Naive thymus-derived CD4-positive, alpha-beta T cell (primary cell): ENCODE data around the gene APOA5. TPM values are rescaled to one million over a fixed set of nuclear protein-coding genes. Genes with fewer than 3 reads are reported as not detected.

Source experiments
- ATAC-seq: fragments of 150-1000 bp; cut with Tn5 transposase; 2 replicates; pipeline ENCODE4 v1.10.0; 2021; ENCODE audit warnings: mild to moderate bottlenecking, moderate library complexity
- CTCF ChIA-PET: fragments of 350-600 bp; sonication (Branson Sonifier 250); formaldehyde crosslinking; loops from one replicate; lab custom pipeline; 2021; ENCODE audit warnings: antibody characterized with exemption; lab: Charles Lee
- POLR2A ChIA-PET: fragments of 350-600 bp; sonication (Branson Sonifier 250); formaldehyde crosslinking; loops from one replicate; lab custom pipeline; 2021; ENCODE audit warnings: antibody characterized with exemption, inconsistent platforms; lab: Charles Lee
- DNase-seq, 9 donors: peaks; one replicate each; pipeline versions ENCODE4 v3.0.0 to v3.0.0-alpha.2; 2020 to 2022; ENCODE audit warnings: mixed read lengths in 1 of 9
- H3K27ac ChIP-seq: one replicate; pipeline ENCODE4 v1.7.0; 2013; ENCODE audit warnings: mild to moderate bottlenecking, low read depth, low read length, moderate library complexity
- H3K27me3 ChIP-seq, 2 donors: one replicate each; pipeline ENCODE4 v1.7.0; 2013; ENCODE audit warnings: low read length in 2 of 2, mild to moderate bottlenecking in 2 of 2, moderate library complexity in 2 of 2; ENCODE audit not compliant: control insufficient read depth in 2 of 2, insufficient read depth in 2 of 2
- H3K36me3 ChIP-seq, 3 experiments: 1 replicate in 2 of 3; 2 replicates in 1 of 3; pipeline ENCODE4 v1.7.0; 2013; ENCODE audit warnings: low read length in 3 of 3, mild to moderate bottlenecking in 3 of 3, moderate library complexity in 1 of 3; ENCODE audit not compliant: insufficient read depth in 3 of 3, control insufficient read depth in 2 of 3
- H3K4me1 ChIP-seq, 2 donors: one replicate each; pipeline ENCODE4 v1.7.0; 2013; ENCODE audit warnings: low read length in 2 of 2, mild to moderate bottlenecking in 2 of 2, moderate library complexity in 1 of 2; ENCODE audit not compliant: control insufficient read depth in 2 of 2, insufficient read depth in 2 of 2
- H3K4me3 ChIP-seq: 2 replicates; pipeline ENCODE4 v1.7.0; 2013; ENCODE audit warnings: mild to moderate bottlenecking, low read length
- H3K9me3 ChIP-seq, 3 experiments: 1 replicate in 2 of 3; 2 replicates in 1 of 3; pipeline ENCODE4 v1.7.0; 2013; ENCODE audit warnings: low read length in 3 of 3; ENCODE audit not compliant: control insufficient read depth in 2 of 3
- H3K27ac Mint-ChIP-seq, 9 donors: one replicate each; pipeline ENCODE4 v1.8.0; 2020 to 2022; ENCODE audit warnings: mixed read lengths in 9 of 9, mild to moderate bottlenecking in 8 of 9, moderate library complexity in 5 of 9, inconsistent platforms in 2 of 9
- H3K27me3 Mint-ChIP-seq, 5 donors: one replicate each; pipeline ENCODE4 v1.8.0; 2021 to 2022; ENCODE audit warnings: mixed read lengths in 5 of 5, mild to moderate bottlenecking in 1 of 5
- H3K36me3 Mint-ChIP-seq, 5 donors: one replicate each; pipeline ENCODE4 v1.8.0; 2020 to 2022; ENCODE audit warnings: mixed read lengths in 5 of 5, mild to moderate bottlenecking in 3 of 5, inconsistent platforms in 1 of 5
- H3K4me1 Mint-ChIP-seq, 7 donors: one replicate each; pipeline ENCODE4 v1.8.0; 2020 to 2022; ENCODE audit warnings: mixed read lengths in 7 of 7, mild to moderate bottlenecking in 3 of 7, inconsistent platforms in 1 of 7
- H3K4me3 Mint-ChIP-seq, 10 donors: one replicate each; pipeline ENCODE4 v1.8.0; 2020 to 2022; ENCODE audit warnings: mild to moderate bottlenecking in 10 of 10, mixed read lengths in 10 of 10, moderate library complexity in 6 of 10, inconsistent platforms in 2 of 10
- H3K9me3 Mint-ChIP-seq, 11 donors: one replicate each; pipeline ENCODE4 v1.8.0; 2020 to 2022; ENCODE audit warnings: mixed read lengths in 11 of 11, mild to moderate bottlenecking in 4 of 11, inconsistent platforms in 1 of 11, moderate library complexity in 1 of 11
- intact Hi-C, 2 donors: fragments of 100-400 bp; cut with micrococcal nuclease; formaldehyde crosslinking; loops; one replicate each; pipeline ENCODE4 v1.15.1; 2023
- polyA plus RNA-seq, 2 donors: library from polyadenylated mRNA; unstranded; fragments of 300-500 nt; fragmentation: Illumina TruSeq; gene quantifications; one replicate each; pipeline ENCODE4 v1.2.3, GENCODE V29; 2021
- total RNA-seq, 6 experiments: library from RNA in 5 of 6; stranded (reverse) in 5 of 6; gene quantifications; 1 replicate in 5 of 6; 2 replicates in 1 of 6; pipeline ENCODE4 v1.2.3 and lab custom pipeline; 2021 to 2026

APOA5 gene
- total and polyA plus RNA-seq, 7 experiments from 2014 or later = not detected

DNA sequence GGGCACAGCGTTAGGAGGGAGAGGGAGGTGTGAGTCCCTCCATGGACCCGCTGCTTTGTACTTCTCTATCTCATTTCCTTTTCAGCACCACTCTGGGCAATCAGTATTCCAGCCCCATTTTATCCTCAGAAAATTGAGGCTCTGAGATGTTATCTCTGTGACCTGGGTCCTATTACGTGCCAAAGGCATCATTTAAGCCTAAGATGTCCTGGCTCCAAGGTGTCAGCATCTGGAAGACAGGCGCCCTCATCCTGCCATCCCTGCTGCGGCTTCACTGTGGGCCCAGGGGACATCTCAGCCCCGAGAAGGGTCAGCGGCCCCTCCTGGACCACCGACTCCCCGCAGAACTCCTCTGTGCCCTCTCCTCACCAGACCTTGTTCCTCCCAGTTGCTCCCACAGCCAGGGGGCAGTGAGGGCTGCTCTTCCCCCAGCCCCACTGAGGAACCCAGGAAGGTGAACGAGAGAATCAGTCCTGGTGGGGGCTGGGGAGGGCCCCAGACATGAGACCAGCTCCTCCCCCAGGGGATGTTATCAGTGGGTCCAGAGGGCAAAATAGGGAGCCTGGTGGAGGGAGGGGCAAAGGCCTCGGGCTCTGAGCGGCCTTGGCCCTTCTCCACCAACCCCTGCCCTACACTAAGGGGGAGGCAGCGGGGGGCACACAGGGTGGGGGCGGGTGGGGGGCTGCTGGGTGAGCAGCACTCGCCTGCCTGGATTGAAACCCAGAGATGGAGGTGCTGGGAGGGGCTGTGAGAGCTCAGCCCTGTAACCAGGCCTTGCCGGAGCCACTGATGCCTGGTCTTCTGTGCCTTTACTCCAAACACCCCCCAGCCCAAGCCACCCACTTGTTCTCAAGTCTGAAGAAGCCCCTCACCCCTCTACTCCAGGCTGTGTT is 37.2 kb upstream of the APOA5 start:
- POLR2A ChIA-PET = no interaction called here

DNA sequence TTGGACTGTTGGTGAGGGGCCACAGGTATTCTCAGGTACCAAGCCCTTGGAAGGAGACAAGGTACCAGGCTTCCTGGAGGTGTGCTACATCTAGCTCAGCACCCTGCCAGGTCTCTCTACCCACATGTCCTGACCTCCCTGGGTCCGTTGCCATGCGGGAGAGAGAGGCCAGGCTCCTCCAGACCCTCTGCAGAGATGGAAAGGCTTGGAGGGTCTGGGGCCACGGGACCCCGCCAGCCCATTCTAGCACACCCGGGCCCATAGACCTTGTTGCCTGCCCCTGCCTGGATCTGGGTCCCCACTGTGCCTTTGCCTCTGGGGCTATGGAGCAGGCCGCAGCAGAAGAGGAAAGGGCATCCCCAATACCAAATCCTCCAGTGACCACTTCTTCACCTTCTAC is 35.8 kb upstream of the APOA5 start:
- ChIA-PET CTCF (no interaction called here), POLR2A (no interaction called here)
- Mint-ChIP-seq H3K27me3 (no peaks in the 10 kb centered on the region), H3K27ac (no peak overlapping the region), H3K4me3 (no peak overlapping the region), H3K36me3 (no peaks in the 10 kb centered on the region), H3K9me3 (no peaks in the 10 kb centered on the region), H3K4me1 (no peaks in the 10 kb centered on the region)
- Histone ChIP-seq H3K9me3 (no peaks in the 10 kb centered on the region), H3K27me3 (no peaks in the 10 kb centered on the region), H3K27ac (no peak overlapping the region), H3K4me3 (no peak overlapping the region), H3K4me1 (no peaks in the 10 kb centered on the region), H3K36me3 (no peaks in the 10 kb centered on the region)
- DNase-seq (no peak), ATAC-seq (no peak)
- intact Hi-C loops = no loop called here

More for the DNA sequence above, 37.2 kb upstream of the APOA5 start:
- Histone ChIP-seq H3K4me1 (no peaks in the 10 kb centered on the region), H3K36me3 (no peaks in the 10 kb centered on the region), H3K9me3 (no peaks in the 10 kb centered on the region), H3K27ac (no peak overlapping the region), H3K4me3 (no peak overlapping the region), H3K27me3 (no peaks in the 10 kb centered on the region)
- intact Hi-C loops = no loop called here
- Mint-ChIP-seq H3K4me3 (no peak overlapping the region), H3K27ac (no peak overlapping the region), H3K36me3 (no peaks in the 10 kb centered on the region), H3K9me3 (no peaks in the 10 kb centered on the region), H3K4me1 (no peaks in the 10 kb centered on the region), H3K27me3 (no peaks in the 10 kb centered on the region)
- CTCF ChIA-PET = no interaction called here
- ATAC-seq = no peak
- no peak for DNase-seq

DNA sequence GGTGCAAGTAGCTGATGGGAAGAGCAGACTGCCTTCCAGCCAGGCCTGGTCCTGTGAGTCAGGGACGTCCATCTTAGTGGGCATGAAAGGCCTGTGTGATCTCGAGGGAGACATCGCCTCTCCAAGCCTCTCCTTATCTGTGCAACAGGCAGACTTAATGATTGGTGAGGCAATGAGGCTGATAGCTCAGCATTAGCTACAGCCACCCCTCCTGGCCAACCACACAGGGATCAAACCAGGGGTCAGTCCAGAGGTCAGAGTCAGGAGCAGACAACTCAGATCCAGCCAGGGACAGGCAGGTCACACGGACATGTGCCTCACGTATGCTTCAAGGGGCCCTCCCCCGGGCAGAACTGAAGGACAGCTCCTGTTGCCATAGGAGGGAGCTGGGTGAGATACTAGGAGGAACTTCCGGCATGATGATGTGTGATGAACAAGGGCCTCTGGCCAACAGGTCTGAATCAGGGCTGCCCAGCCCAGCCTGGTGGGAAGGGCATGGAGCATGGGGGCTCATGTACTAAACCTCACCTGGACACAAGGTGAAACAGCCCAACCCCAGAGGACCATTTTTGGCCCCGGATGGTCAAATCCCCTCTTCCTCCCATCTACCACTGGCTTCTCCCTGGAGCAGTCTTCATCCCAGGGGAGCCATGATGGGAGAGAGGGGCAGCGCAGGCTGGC is 35.2 kb upstream of the APOA5 start:
- no peaks in the 10 kb centered on the region for H3K36me3 Mint-ChIP-seq
- Histone ChIP-seq H3K4me1 (no peaks in the 10 kb centered on the region), H3K27ac (no peak overlapping the region), H3K9me3 (no peaks in the 10 kb centered on the region), H3K4me3 (no peak overlapping the region), H3K36me3 (no peaks in the 10 kb centered on the region), H3K27me3 (no peaks in the 10 kb centered on the region)
- H3K4me3 Mint-ChIP-seq = no peak overlapping the region
- no peak overlapping the region for H3K27ac Mint-ChIP-seq
- H3K27me3 Mint-ChIP-seq = no peaks in the 10 kb centered on the region
- ATAC-seq (no peak), DNase-seq (no peak)
- intact Hi-C loops = no loop called here
- H3K4me1 Mint-ChIP-seq = no peaks in the 10 kb centered on the region
- CTCF ChIA-PET = no interaction called here
- H3K9me3 Mint-ChIP-seq = no peaks in the 10 kb centered on the region
- POLR2A ChIA-PET = no interaction called here

DNA sequence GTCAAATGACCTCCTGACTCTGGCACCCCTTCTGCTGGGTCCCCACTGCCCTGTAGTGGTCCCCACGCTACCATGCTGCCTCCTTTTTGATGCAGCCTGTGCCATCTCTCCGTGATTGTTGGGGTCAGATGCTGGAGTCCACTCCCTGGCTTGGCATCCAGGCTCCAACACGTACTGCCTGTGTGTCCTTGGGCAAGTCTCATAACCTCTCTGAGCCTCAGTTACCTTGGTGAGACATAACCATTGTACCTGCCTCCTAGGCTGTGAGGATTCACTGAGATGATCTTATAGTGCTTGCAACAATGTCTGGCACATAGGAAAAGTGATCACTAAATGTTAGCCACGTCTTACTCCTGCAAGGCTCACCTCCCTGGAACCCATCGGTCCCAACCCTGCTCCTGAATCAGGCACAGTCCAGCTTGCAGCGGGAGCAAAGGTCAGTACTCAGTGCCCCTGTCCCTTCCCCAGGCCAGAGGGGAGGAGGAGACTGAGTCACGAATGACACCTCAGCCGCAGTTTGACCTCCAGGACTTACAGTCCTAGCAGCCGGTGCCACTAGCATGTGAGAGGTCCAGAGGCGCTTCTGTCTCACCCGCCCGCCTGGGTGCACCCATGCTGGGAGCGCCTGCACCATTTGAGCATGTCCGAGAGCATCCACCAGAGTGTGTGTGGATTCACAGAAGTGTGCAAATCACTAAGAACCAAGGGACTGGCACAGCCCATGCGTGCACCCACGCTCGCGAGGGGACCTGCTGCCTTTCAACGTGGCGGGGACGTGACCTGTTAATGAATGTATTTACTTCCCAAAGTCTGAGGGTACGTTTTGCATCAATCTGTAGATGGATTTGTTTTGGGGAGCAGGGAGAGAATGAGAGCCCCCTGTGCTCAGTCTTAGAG is 34.4 kb upstream of the APOA5 start:
- Mint-ChIP-seq H3K4me3 (no peak overlapping the region), H3K4me1 (no peaks in the 10 kb centered on the region), H3K27me3 (no peaks in the 10 kb centered on the region), H3K9me3 (no peaks in the 10 kb centered on the region), H3K36me3 (no peaks in the 10 kb centered on the region), H3K27ac (no peak overlapping the region)
- intact Hi-C loops = no loop called here
- H3K27me3 ChIP-seq = no peaks in the 10 kb centered on the region
- CTCF ChIA-PET = no interaction called here
- H3K36me3 ChIP-seq = no peaks in the 10 kb centered on the region
- no peaks in the 10 kb centered on the region for H3K9me3 ChIP-seq
- ATAC-seq = no peak
- POLR2A ChIA-PET = no interaction called here
- H3K27ac ChIP-seq = no peak overlapping the region
- no peak overlapping the region for H3K4me3 ChIP-seq
- no peaks in the 10 kb centered on the region for H3K4me1 ChIP-seq
- DNase-seq = no peak

DNA sequence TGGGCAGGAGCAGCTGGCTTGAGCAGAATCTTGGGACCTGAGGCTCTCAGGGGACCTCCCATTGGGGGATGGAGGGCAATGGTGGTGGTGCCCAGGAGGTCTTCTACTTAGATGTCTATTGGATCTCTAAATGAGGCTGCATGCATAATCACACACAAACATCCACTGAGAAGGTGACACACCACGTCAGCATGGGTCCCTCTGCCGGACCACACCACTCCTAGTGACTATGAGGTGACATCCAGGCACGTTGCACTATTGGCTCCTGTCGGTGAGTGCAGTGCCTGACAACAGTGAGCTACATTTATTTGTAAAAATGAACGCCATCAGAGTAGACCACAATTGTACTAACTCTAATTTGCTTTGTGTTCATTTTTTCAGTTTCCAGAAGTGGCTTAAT is 33.8 kb upstream of the APOA5 start:
- Histone ChIP-seq H3K9me3 (no peaks in the 10 kb centered on the region), H3K36me3 (no peaks in the 10 kb centered on the region), H3K4me3 (no peak overlapping the region), H3K27me3 (no peaks in the 10 kb centered on the region), H3K27ac (no peak overlapping the region), H3K4me1 (no peaks in the 10 kb centered on the region)
- Mint-ChIP-seq H3K36me3 (no peaks in the 10 kb centered on the region), H3K27me3 (no peaks in the 10 kb centered on the region), H3K9me3 (no peaks in the 10 kb centered on the region), H3K4me1 (no peaks in the 10 kb centered on the region), H3K27ac (no peak overlapping the region), H3K4me3 (no peak overlapping the region)
- intact Hi-C loops = no loop called here
- ChIA-PET CTCF (interaction anchor here (0.6 kb wide), 1 partner anchor 192 kb away, joined by 3 read pairs; no protein-coding TSS in a partner anchor), POLR2A (no interaction called here)
- DNase-seq (no peak), ATAC-seq (no peak)

DNA sequence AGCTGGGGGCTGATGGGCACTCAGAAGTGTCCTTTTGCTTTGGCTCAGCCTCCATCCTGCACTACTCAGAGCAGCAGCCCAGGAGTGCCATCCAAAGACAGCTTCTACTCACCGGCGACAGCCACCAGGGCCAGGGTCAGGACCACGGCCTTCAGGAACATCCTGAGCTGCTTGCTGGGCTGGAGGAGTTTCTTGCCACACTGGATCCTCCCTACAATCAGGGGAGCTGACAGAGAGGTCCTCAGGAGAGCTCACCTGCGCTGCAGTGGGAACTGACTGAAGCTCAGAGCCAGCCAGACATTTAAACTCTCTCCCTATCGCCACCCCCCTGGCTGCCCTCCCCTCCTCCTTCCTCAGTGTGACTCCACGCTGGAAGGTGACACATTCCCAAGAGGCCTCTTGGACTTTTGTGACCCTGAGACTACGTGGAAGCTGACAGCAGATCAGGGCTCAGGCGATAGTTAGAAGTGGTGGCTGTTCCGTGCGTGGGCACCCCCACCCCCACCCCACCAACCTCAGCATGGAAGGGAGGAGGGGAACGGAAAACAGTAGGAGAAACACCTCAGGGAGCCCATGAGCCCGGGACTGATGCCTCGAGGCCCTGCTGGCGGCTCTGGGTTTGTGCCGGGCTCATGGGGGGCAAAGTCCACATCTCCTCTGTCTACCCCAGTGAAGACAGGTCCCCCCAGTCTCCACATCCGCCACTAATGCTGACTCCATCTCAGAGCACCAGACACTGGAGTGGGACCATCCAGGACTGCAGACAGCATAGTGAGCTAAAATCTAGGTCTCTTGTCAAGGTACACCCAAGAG is 31.6 kb upstream of the APOA5 start, which contains the start of gene APOA4:
Gene APOA4 (minus strand): TSS at position 274 of the 813 bp plus-strand sequence. CDS start 113 bp downstream, at position 161.
- Histone ChIP-seq H3K36me3 (no peaks in the 10 kb centered on the region), H3K4me3 (no peak within 1 kb of the TSS), H3K27me3 (no peaks in the 10 kb centered on the region), H3K4me1 (no peaks in the 10 kb centered on the region), H3K9me3 (no peaks in the 10 kb centered on the region), H3K27ac (no peak within 1 kb of the TSS)
- CTCF ChIA-PET = no interaction called here
- Mint-ChIP-seq H3K4me3 (no peak within 1 kb of the TSS), H3K27me3 (no peaks in the 10 kb centered on the region), H3K27ac (no peak within 1 kb of the TSS), H3K36me3 (no peaks in the 10 kb centered on the region), H3K9me3 (no peaks in the 10 kb centered on the region), H3K4me1 (no peaks in the 10 kb centered on the region)
- POLR2A ChIA-PET = no interaction called here
- intact Hi-C loops = no loop called here
- DNase-seq = no peak
- no peak for ATAC-seq
